ENCODE measurements around the gene PRDM16.

PRDM16 gene

DNA sequence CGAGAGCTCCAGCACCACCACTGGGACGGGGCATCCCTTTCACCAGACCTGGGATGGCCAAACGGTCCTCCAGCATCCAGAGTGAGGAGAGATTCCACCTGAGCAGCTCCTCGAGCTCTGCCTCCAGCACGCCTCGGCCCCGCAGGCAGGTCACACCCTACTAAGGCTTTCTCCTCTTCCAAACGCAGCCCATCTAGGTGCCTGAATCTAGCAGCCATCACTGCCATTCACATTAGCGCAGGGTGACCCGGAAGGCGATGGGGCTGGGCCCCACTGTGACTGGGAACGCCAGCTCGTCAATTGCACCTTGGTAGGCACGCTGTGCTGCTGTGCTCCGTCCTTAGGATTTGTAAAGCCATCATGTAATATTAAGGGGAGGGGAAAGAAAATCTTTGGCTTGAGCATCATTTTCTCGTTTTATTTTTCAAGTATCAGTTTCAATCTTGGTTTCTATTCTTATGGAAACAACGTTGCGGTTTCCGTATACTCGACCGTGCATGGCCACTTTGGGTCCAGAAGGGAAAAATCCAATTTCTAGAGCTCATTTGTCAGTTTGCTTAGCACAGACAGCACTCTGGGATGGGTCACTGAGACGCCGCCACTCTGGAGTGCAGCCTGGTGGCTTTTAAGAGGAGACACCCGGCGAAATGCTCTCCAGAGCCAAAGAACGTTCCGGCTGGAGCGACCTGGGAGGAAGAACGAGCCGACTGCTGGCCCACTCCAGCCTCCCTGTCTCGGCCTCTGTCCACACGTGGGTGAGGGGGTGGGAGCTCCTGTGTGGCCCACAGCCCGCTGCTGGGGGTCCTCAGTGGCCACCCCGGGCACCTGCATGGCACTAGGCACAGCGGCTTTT is 173.6 kb downstream of the PRDM16 start:
- H3K4me3 ChIP-seq (ENCODE audit: low read depth, low read length), result no peak overlapping the region
- no peak for TF ChIP-seq CTCF (IDR thresholded peaks at IDR 0.05; ENCODE audit: borderline replicate concordance, insufficient read depth, low read depth, low read length)

DNA sequence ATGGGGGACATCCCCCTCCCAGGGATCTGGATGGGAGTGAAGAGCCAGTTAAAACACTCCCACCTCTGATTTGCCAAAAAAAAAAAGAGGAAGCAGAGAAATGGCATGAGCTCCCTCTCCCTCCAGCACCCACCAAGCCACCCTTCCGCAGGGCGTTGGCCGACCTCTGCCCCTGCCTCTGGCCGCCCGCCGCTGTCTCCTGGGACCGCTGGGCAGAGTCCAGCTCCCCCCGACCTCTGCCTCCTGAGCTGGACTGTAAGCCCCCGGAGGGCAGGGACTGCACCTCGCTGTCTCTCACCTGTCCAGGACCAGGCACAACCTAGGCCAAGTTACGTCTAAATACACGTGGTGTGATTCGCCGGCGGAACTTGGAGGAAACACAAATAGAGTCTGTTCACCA is 174.3 kb downstream of the PRDM16 start:
- no peak overlapping the region for H3K4me3 ChIP-seq (ENCODE audit: low read depth, low read length)
- no peak for TF ChIP-seq CTCF (IDR thresholded peaks at IDR 0.05; ENCODE audit: borderline replicate concordance, insufficient read depth, low read depth, low read length)

DNA sequence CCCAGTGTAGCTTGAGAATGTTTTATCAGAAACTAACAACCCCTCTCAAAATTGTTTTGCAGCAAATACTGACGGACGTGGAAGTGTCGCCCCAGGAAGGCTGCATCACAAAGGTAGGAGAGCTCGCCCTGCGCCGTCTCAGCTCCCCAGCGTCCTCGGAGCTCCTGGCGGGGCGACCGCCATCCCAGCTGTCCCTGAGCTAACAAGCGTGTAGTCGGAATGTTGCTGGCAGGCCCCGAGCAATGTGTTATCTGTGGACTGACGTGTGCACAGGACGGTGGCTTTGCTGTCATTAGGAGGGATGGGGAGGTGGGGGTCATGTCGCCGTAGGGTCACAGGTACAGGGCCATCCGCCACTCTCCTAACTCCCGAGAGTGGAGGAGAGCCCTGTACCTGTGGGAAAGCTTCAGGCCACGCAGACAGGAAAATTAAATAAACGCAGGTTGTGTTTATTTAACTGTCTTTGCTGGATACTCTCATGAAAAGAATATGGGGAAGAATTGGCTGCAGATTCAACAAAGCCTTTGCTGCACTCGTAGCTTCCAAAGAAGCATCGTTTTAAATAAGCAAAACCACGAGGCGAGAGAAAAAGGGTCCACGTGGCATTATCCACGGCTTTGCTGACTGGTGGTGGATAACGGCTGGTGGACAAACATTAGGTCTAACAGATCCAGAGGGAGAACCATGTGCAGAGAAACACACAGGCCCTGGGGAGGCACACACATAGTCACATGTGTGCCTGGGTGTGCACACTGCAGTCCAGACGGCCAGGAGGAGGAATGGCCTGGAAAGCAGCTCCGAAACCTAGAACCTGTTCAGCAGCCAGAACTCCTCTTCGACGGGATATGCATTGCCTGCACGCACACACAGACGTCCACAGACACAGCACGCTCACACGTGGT is 175.3 kb downstream of the PRDM16 start:
- no peak for TF ChIP-seq CTCF (IDR thresholded peaks at IDR 0.05; ENCODE audit: borderline replicate concordance, insufficient read depth, low read depth, low read length)

GRCh38 chr1:3244927-3245315 is 175.9 kb downstream of the PRDM16 start:
- no peak overlapping the region for H3K4me3 ChIP-seq (ENCODE audit: low read depth, low read length)
- TF ChIP-seq CTCF (IDR thresholded peaks at IDR 0.05; ENCODE audit: borderline replicate concordance, insufficient read depth, low read depth, low read length), result no peak

More for the DNA sequence above, 175.3 kb downstream of the PRDM16 start:
- H3K4me3 ChIP-seq (ENCODE audit: low read depth, low read length), result no peak overlapping the region

GRCh38 chr1:3245344-3245743 is 176.3 kb downstream of the PRDM16 start:
- H3K4me3 ChIP-seq (ENCODE audit: low read depth, low read length), result no peak overlapping the region
- TF ChIP-seq CTCF (IDR thresholded peaks at IDR 0.05; ENCODE audit: borderline replicate concordance, insufficient read depth, low read depth, low read length), result no peak

GRCh38 chr1:3245768-3246167 is 176.8 kb downstream of the PRDM16 start:
- TF ChIP-seq CTCF (IDR thresholded peaks at IDR 0.05; ENCODE audit: borderline replicate concordance, insufficient read depth, low read depth, low read length), result no peak
- H3K4me3 ChIP-seq (ENCODE audit: low read depth, low read length), result no peak overlapping the region

Data from GM12875 (cell line).